HG03521 (cell line): Measurements from ENCODE around the gene PAPPA.

Experiments
- ATAC-seq: cut with Tn5 transposase; IDR thresholded peaks from one replicate; pipeline ENCODE4 v1.9.1; 2021; ENCODE audit warnings: mild to moderate bottlenecking, moderate library complexity; ENCODE audit not compliant: unreplicated experiment

Gene PAPPA

GRCh38 chr9:116378873-116379272 lies 225.3 kb downstream of the PAPPA start:
- no peak for ATAC-seq

- no peak for ATAC-seq
These were observed 226.2 kb downstream of the PAPPA start for GRCh38 chr9:116379821-116380220.

GRCh38 chr9:116380496-116380995 lies 227.0 kb downstream of the PAPPA start:
- no peak for ATAC-seq

- no peak for ATAC-seq
These were observed 227.8 kb downstream of the PAPPA start for GRCh38 chr9:116381350-116381749.

GRCh38 chr9:116382053-116382452 lies 228.5 kb downstream of the PAPPA start:
- no peak for ATAC-seq

GRCh38 chr9:116383133-116383532 lies 229.5 kb downstream of the PAPPA start:
- no peak for ATAC-seq

- no peak for ATAC-seq
These were observed 230.3 kb downstream of the PAPPA start for GRCh38 chr9:116383936-116384335.

- ATAC-seq: peak; percentile 53
These were observed 234.5 kb downstream of the PAPPA start for GRCh38 chr9:116387934-116388698.

GRCh38 chr9:116389541-116390302 lies 236.1 kb downstream of the PAPPA start:
- no peak for ATAC-seq

GRCh38 chr9:116390303-116391228 lies 237.0 kb downstream of the PAPPA start:
- ATAC-seq: peak; percentile 72

- no peak for ATAC-seq
These were observed 237.8 kb downstream of the PAPPA start for GRCh38 chr9:116391306-116391900.

- no peak for ATAC-seq
These were observed 239.6 kb downstream of the PAPPA start for GRCh38 chr9:116393198-116393597.

- no peak for ATAC-seq
These were observed 240.5 kb downstream of the PAPPA start for GRCh38 chr9:116394070-116394469.

- ATAC-seq: no peak
These were observed 241.5 kb downstream of the PAPPA start for GRCh38 chr9:116394894-116395698.

- no peak for ATAC-seq
These were observed 242.1 kb downstream of the PAPPA start for GRCh38 chr9:116395699-116396037.

- no peak for ATAC-seq
These were observed 249.6 kb downstream of the PAPPA start for GRCh38 chr9:116403171-116403570.

- no peak for ATAC-seq
These were observed 250.6 kb downstream of the PAPPA start for GRCh38 chr9:116404228-116404627.

- no peak for ATAC-seq
These were observed 251.7 kb downstream of the PAPPA start for GRCh38 chr9:116405321-116405720.

GRCh38 chr9:116406469-116406868 lies 252.9 kb downstream of the PAPPA start:
- no peak for ATAC-seq

- ATAC-seq: no peak
These were observed 255.5 kb downstream of the PAPPA start for GRCh38 chr9:116409129-116409528.
